ENCODE measurements around the gene SPACA9.

SPACA9 gene

DNA sequence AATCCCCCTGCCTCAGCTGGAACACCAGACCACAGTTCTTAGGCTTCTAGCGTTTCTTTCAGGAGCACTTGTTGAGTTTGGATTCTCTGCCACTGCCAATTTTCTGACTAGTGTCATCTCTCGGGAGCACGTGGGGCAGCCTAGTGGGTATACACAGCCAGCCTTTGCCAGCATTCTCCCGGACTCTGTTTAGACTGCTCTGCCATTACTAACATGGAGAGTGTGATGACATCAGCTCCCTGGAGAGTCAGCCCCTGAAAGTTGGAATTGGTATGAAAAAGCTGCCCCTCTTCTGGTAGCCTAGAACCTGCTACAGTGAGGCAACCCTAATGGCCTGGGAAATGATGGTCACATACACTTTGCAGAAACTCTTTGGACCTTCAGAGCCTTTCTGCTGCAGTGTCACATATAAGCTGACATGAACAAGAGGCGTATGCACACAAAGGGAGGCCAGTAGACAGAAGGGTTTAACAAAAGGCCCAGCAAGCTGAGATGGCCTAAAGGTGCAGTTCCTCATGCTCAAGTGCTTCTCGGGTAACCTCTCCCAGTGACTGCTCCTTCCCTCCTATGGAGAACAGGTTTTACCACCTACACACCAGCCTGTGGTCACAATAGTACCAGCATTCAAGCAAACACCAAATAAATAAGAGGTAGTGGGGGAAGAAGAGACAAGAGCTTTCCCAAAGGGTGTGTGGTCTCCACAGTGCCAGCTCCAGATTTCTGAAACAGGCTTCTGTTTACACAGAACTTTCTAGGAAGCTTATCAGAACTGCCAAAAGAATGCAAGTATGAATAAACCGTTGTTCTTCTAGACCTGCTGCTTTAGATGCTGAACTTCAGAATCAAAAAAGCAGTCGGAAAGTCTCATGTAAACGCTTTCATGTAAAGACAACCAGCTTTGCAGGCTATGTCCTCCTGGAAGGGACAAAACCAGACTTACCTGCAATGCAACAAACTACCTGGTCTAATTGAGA lies 16.5 kb downstream of the SPACA9 start:
- DNase-seq, result no peak

DNA sequence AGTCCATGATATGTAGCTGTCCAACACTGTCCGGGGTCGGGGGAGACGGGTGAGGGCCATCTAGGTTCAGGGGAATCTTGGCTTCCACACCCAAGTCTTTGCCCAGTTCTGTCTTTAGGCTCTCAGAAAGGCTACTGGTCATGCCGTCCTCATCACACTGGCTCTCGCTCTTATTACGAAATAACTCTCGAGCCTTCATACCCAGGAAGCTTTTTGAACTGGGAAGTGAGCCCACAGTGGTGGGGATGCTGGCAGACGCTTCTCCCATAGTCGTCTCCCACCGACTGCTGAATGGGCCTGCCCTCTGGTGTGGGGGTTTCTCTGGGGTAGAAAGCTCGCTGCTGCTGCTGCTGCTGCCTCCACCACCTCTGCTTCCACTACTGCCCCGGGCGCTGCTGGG lies 17.6 kb downstream of the SPACA9 start:
- no peak for DNase-seq

DNA sequence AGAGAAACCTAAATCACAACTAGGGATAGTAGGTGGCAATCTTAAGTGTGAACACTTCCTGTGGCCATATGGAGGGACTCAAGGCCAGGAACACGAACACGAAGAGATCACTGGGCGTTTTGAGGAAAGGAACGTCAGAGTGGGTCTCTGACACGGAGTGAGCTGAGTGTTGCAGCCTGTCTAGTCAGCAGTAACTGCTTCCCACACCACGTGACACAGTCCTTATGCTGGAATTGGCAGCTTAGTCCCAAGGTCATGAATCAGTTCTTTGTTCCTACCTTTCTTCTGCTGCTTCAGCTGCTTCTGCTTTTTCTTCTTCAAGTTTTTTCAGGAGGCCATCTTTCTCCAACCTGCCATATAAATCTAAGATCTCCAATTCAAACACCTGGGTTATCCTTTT lies 18.2 kb downstream of the SPACA9 start:
- no peak for DNase-seq

DNA sequence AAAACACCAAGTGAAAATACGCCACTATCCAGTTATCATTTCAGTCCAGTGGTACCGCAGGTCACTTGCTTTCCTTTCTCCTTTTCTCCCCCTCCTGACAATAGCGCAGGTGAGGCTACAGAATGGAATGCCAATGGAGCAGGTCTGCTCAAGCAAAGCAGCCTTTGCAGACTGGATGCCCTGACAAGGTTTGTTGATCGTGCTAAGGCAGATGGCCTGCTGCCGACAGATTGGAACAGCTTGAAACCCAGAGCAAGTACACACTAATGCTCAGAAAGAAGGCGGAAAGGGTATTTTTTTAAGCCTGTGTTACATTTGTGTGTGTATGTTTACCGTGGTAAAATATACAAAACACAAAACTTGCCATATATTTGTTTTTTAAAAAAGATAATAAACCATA lies 19.4 kb downstream of the SPACA9 start:
- no peak for DNase-seq

DNA sequence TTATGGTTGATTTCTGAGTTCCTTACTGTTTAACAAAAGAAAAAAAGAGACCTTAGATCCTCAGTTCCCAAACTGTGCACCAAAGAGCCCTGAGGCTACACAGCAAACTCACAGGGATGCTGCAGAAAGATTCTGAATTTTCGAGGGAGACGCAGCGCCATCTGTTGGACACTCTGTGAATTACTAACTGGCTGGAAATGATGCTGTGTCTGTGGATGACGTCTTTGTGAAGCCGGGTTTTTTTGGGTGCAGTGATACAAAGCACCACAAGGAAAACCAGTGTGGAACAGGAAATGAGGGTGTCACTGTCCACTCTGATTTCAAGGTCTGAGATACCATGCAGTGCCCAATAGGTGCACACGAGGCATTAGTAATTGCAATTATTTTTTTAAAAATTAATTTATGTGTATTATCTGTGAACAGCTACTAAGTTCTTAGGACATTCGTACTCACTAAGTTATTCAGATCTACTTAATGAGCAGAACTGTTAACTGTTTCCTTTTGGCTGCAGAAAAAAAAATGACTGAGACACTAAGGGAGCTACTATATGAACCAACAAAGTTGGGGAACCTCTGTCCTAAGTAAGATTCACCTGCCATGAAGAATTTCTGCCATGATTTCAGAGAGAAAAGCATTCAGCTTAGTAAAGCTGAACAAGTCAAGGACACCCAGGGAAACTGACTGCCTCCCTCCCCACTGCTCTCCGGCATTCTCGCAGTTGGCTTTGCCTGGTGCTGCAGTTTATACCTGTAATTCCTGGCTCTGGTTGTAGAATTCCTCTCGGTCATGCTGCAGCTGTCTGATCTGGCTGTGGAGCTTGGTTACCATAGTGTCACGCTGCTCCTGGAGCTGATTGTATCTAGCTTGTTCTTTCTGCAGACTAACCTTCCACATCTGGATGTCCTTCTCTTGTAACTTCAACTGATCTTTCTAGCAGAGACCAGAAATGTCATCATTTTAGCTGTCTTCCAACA lies 23.4 kb downstream of the SPACA9 start:
- peak; percentile 77 for DNase-seq

DNA sequence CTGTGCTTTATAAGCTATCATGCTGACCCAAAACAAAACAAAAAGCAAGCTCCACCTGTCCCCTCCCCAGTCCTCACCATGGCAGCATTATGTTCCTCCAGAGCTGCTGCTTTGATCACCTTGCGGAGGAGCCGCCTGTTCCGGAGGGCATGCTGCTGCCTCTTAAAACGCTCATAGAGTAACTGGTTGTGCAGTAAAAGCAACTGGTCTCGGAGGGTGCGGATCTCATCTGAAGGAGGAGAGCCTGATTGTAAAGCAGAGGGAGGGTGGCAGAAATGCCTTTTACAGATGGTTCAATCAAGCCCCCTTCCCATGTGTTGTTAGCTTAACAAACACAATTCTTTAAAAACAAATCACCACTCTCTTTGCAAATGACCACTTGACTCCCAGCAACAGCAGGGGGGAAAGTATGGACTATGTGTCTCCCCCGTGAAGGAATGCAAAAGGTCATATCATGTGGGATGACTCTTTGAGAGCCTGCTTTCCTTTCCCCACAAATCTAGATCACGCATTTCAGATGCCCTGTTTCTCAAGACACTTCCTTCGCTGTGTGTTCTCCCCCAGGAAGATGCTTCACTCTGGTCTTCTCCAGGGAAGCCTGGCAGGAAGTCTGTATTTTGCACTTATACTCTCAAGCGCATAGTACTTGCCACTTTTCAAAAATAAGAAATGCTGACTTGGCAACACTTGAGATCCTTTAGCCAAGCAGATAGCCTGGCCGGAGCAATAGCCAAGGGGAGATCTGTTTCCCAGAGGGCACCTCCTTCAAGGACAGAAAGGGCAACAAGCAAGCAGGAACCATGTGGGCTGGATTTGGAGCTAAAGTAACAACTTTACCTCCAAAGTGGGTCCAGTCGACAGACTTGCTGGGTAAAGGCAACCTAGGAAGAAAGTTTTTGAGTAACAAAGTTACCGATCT lies 25.1 kb downstream of the SPACA9 start:
- no peak for DNase-seq

DNA sequence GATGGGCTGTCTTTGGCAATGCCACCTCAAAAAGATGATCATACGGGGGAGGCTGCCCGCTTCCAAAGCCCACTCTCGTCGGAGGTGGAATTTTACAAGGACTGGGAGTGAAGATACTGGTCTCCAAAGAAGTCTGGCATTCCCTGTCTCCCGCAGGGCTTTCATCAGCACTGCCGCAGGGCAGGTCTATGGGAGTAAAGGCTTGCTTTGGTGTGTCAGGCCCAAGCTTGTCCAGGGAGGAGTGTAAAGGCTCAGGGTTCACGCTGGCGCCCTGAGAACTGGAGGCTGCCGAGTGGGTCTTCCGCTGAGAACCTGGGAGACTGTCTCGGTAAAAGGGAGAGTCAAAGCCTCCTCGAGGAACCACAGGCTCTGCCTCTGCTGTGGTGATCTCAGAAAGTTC lies 27.0 kb downstream of the SPACA9 start:
- no peak for DNase-seq

DNA sequence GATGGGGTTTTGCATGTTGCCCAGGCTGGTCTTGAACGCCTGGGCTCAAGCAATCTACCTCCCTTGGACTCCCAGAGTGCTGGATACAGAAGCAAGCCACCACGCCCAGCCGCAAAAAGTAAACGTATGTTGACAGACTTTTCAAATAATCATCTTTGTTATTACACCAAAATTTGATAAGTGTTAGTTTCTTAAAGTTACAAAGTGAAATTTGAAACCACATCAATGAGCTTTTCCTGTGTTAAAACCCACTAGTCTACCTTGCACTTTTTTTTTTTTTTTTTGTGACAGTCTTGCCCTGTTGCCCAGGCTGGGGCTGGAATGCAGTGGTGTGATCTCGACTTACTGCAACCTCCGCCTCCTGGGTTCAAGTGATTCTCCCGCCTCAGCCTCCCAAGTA lies 29.9 kb downstream of the SPACA9 start:
- DNase-seq, result no peak

DNA sequence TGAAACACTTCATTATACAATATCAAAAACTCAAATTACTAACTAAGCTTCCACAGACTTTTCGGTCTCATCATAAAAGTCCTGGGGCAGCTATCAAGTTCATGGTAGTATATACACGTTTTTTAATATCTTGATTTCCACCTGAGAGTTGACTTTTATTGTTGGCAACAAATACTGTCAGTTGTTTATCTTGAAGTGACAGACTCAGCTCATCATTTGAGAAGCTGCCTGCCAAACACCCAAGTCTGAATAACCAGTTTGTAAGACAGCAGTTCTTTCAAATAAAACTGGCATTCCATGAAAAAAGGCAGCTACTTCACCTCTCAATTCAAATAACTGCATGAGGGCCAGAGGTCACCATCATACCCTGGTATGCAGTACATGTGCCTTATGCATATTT lies 30.6 kb downstream of the SPACA9 start:
- no peak for DNase-seq

DNA sequence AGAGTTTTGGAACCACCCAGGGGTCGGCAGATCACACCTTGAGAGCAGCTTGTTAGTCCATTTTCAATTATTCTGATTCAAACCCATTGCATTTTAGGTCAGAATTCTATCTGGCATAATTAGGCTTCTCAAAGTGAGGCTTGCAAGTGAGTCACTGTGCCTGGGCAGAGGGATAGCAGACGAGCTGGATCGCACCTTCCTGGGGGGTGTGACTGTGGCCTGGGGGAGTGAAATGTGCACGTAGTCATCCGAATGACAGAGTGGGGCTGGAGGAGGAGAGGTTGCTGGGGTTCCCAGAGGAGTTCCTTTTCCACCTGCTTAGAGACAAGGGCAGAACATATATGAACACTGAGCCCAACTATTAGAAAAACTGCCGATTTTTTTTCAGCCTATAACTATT lies 31.7 kb downstream of the SPACA9 start:
- DNase-seq, result no peak

DNA sequence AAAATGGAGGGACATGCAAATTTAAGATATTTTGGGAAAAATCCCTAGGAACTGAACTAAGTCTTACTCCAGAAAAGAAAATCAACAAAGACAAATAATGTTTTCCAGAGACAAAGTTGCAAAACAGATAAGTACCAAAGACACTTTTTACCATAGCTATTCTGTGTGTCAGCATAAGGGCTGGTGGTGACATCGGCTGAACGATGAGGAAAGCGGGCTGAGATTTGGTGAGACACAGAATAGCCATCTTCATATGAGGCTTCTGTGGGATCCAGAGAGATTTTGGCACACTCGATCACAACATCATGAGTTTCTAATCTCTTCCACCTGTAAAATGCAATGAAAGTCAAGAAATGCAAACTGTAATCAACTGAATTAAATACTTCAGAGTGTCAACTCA lies 33.4 kb downstream of the SPACA9 start:
- no peak for DNase-seq

DNA sequence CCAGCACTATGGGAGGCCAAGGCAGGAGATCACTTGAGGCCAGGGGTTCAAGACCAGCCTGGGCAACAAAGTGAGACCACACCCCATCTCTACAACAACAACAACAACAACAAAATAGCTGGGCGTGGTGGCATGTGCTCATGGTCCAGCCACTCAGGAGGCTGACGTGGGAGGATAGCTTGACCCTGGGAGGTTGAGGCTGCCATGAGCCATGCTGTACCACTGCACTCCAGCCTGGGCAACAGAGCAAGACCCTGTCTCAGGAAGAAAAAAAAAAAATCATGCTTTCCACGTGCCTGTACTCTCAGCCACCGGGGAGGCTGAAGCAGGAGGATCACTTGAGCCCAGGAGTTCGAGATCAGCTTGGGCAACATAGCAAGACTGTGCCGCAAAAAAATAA lies 36.2 kb downstream of the SPACA9 start:
- DNase-seq, result no peak

DNA sequence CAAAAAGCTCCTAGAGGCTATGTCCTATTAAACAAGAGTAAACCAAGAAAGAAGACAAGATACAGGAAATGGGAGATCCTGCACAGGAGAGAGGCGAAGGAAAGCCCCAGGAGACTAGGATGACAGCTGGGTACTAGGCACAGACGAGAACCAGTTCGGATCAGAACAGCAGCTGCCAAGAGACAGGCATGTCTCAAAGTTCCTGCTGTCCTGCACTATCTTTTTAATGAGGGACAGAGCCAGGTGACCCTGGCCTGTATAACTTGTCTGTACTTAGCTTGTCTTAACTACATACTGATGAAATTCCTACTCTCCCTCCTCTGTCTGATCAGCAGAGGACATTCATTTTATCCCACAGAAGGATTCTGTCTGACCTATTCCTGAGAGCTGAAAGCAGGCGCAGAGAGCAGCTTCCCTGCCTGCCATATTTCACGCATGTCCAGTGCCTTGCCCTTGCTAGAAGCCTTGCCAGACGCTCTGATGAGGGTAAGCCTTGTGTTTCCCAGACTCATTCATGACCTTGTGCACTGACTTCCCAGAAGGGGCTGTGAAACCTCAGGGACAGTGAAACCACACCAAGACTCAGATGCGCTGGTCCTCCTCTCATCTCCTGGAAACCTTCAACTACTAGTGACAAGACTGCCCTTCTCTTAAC lies 41.0 kb downstream of the SPACA9 start:
- no peak for DNase-seq

DNA sequence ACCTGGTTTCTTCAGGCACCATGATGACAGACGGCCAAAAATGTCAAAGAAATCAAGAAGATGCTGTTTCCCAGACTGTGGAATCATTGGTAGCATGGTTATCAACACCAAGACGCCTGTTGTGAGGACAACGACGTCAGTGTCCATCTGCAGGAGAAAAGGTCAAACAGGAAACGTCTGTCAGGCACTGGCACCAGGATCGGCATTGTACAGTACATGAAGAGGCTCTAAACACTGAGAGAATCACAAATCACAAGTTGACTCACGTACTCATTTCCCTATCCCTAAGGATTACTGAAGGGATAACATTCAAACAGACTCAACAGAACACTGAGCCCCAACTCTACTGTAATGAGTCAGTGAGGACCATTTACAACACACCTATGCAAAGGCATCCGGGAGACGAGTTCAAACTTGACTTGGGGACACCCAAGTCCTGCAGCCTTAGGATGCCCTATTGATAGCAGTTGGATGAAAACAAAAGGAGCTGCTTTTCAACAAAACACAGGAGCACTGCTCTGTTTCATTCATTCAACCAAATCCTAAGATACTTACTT lies 44.7 kb downstream of the SPACA9 start:
- DNase-seq, result no peak

DNA sequence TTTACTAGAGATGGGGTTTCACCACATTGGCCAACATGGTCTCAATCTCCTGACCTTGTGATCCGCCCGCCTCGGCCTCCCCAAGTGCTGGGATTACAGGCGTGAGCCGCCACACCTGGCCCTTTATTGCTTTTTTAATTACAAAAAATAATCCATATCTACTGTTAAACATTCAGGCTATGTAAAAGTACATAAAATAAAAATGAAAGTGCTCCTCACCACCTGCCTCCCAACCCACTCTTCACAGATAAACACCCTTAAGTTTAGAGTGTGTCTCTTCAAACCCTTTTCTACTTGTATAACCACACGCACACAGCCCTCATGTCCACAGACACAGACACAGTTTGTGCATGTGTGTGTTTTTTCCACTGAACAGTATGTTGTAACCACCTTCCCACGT lies 49.0 kb downstream of the SPACA9 start:
- DNase-seq, result no peak

DNA sequence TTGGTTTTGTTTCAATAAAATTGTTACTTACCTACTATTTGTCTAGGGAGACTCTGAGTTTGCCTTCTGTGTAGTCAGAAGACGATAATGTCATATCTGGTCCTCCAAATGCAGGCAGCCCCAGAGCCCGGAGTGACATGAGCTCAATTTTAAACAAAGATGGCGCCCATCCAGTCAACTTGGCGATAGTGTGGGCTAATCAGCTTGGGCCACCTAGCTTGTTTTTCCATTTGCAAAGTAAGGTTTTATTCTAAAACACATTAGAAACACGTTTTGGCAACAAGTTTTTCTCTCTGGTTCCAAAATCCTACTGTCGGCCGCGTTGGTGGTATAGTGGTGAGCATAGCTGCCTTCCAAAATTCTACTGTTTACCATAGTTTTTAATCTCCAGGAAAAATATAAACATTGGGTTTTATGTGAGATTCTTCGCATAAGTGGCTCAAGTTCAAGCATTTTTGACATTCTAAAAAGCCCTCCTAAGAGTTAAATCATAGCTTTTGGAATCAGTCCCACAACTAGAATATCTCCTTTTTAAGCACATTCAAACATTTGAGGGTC lies 52.6 kb downstream of the SPACA9 start:
- DNase-seq, result peak; percentile 33

DNA sequence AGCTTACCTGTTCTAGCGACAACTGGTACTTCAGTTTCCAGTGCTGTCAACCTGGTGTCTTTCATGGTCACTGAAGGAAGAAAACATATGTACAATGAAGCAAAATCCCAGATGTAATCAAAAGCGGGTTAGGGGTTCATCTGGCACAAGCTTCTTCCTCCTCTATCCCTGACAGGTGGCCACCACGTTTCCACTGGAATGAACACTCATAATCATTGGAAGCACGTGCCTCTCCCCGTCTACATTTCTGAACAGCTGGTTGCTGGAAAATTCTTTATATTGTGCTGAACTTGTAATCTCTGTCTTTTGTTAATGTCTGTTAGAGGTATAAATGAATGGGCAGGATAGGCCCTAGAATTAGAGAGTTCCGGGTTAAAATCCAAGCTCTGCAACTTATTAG lies 56.3 kb downstream of the SPACA9 start:
- DNase-seq, result no peak

DNA sequence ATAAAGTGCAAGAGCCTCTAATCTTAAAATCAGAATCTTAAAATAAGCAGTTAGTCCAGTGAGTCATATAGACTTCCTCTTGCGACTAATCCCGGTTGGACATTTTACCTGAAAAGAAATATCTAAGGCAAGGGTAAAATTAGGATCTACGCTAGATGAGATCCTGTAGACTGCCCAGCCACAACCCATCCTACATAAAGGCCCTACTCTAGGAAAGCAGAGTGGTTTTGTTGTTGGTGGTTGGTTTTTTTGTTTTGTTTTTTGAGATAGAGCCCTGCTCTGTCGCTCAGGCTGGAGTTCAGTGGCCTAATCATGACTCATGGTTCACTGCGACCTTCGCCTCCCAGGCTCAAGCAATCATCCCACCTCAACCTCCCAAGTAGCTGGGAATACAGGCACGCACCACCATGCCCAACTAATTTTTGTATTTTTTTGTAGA lies 58.8 kb downstream of the SPACA9 start:
- no peak for DNase-seq

DNA sequence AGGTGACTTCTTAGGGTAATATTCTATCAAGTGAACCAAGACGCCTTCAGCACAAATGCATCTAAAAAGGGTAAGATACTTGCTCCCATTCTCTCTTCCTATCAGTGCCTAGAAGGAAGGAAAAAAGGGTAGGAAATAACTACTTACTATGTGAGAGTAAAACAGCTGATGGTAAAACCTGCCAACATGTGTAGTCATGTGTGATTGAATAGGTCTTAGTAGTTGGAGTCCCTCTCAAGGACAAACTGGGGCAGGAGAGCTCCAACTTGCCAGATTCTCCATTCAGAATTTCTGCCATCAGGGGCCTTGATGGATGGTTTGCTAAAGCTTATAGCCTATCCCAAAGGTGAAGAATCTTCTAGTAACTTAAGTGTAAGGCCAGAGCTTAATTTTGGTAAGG lies 60.5 kb downstream of the SPACA9 start:
- DNase-seq, result no peak

Data from fibroblast of skin of right biceps (primary cell).